Measurements from ENCODE around the gene DAB1.

The DAB1 gene

DNA sequence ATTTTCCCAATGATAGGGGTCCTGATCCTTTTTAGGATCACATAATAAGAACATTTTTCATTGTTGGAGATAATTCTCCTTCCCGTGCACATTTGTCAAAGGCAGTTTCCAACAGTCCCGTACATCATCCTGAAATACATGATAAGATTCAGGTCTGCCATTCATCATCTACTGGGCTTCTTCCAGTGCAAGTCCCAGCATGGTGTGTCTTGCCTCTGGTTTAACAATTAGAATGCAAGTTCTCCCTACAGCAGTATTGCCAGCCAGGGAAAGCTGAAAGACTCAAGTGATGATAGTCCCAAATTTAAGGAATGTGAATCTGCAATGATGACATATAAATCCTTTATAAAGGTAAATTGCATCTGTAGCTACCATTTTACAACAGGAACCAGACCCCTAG, 146.2 kb downstream of the DAB1 start:
- DNase-seq (ENCODE audit: extremely low spot score): no peak
- ChIA-PET POLR2A (no interaction called here), CTCF (interaction anchor here (1.1 kb wide), 1 partner anchor 41 kb away, joined by 3 read pairs; no protein-coding TSS in a partner anchor)
- no peak for TF ChIP-seq L3MBTL2 (conservative IDR thresholded peaks at IDR 0.05)
- TF ChIP-seq TARDBP (IDR thresholded peaks at IDR 0.05): no peak
- TF ChIP-seq HDGF (IDR thresholded peaks at IDR 0.05; ENCODE audit: borderline replicate concordance): no peak
- TF ChIP-seq ARNT (IDR thresholded peaks at IDR 0.05): no peak
- TF ChIP-seq, protein P1, sequence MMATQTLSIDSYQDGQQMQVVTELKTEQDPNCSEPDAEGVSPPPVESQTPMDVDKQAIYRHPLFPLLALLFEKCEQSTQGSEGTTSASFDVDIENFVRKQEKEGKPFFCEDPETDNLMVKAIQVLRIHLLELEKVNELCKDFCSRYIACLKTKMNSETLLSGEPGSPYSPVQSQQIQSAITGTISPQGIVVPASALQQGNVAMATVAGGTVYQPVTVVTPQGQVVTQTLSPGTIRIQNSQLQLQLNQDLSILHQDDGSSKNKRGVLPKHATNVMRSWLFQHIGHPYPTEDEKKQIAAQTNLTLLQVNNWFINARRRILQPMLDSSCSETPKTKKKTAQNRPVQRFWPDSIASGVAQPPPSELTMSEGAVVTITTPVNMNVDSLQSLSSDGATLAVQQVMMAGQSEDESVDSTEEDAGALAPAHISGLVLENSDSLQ (IDR thresholded peaks at IDR 0.05): no peak
- TF ChIP-seq LEF1 (IDR thresholded peaks at IDR 0.05; ENCODE audit: borderline replicate concordance): no peak
- TF ChIP-seq CTBP1 (IDR thresholded peaks at IDR 0.05; ENCODE audit: borderline replicate concordance): no peak
- no peak for TF ChIP-seq FOXA1 (IDR thresholded peaks at IDR 0.05)
- no peak for TF ChIP-seq BHLHE40 (IDR thresholded peaks at IDR 0.05; ENCODE audit: borderline replicate concordance)
- TF ChIP-seq FOXK2 (IDR thresholded peaks at IDR 0.05): no peak
- no peak for TF ChIP-seq SP1 (IDR thresholded peaks at IDR 0.05)

DNA sequence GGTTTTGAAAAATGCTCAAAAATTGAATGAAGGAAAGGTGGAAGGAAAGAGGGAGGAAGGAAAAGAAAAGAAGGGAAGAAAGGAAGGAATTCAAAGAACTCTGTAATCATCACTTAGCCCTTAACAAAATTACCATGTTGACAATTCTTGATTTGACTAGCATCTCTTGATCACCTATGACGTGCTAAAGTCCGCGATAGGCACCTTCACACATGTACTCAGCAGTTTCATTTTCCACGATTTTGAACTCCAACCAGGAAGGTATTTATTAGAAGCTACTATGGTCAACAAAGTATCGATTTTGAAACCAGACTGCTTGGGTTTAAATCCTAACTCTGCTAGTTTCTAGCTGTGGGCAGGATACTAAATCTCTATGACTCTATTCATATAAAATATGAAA, 146.9 kb downstream of the DAB1 start:
- DNase-seq (ENCODE audit: extremely low spot score): no peak
- POLR2A ChIA-PET: no interaction called here
- no peak for TF ChIP-seq FOXA1 (IDR thresholded peaks at IDR 0.05)
- no peak for TF ChIP-seq SUZ12 (IDR thresholded peaks at IDR 0.05)
- TF ChIP-seq FOXM1 (IDR thresholded peaks at IDR 0.05; ENCODE audit: borderline replicate concordance): no peak
- TF ChIP-seq CTBP1 (IDR thresholded peaks at IDR 0.05; ENCODE audit: borderline replicate concordance): no peak
- no peak for TF ChIP-seq BHLHE40 (IDR thresholded peaks at IDR 0.05; ENCODE audit: borderline replicate concordance)
- no peak for TF ChIP-seq SP1 (IDR thresholded peaks at IDR 0.05)
- TF ChIP-seq FOXK2 (IDR thresholded peaks at IDR 0.05): no peak
- TF ChIP-seq HDGF (IDR thresholded peaks at IDR 0.05; ENCODE audit: borderline replicate concordance): no peak
- TF ChIP-seq TARDBP (IDR thresholded peaks at IDR 0.05): no peak
- no peak for TF ChIP-seq LEF1 (IDR thresholded peaks at IDR 0.05; ENCODE audit: borderline replicate concordance)
- TF ChIP-seq, protein P1 (IDR thresholded peaks at IDR 0.05): no peak
- no peak for TF ChIP-seq ELF4 (IDR thresholded peaks at IDR 0.05)
- no peak for TF ChIP-seq ARNT (IDR thresholded peaks at IDR 0.05)
- no peak for TF ChIP-seq ZNF384 (IDR thresholded peaks at IDR 0.05)
- CTCF ChIA-PET: no interaction called here

DNA sequence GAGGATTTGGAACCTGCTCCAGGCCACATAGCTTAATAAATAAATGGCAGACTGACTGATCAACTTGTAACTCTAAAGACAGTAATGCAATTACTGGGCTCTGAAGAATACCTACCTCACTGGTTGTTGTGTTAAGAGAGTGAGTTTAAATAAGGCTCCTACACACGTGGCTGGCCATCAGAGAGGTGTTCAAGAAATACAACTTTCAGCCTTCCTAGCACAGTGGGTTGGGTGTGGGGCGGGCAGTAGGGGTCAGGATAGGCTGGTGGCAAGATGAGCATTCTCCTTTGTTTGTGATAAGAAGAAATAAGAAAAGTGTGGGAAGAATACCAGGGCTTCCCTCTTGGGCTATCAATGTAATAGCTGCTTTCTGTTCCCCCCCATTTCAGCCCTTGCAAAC, 151.3 kb downstream of the DAB1 start:
- CTCF ChIA-PET: no interaction called here
- no peak for DNase-seq (ENCODE audit: extremely low spot score)
- TF ChIP-seq FOXA1 (IDR thresholded peaks at IDR 0.05): no peak
- POLR2A ChIA-PET: no interaction called here

DNA sequence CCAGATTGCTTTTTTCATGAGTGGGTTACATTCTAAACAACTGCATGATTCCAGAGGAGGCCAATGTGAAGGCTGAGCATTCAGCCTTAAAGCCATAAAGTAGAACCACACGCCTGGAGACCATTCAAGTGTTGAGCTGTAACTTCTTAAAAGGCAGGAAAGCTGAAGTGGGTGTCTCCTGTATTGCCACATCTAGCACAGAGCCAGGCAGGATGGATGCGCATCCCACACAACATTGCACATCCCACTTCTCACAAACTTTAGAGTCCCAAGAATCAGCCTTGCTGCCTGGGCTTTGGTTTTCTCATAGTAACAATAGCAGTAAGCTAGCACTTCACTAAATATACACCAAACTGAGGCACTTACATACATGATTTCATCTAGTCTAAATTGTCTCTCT, 151.7 kb downstream of the DAB1 start:
- DNase-seq (ENCODE audit: extremely low spot score): no peak
- ChIA-PET CTCF (no interaction called here), POLR2A (no interaction called here)
- no peak for TF ChIP-seq ELF4 (IDR thresholded peaks at IDR 0.05)
- TF ChIP-seq FOXK2 (IDR thresholded peaks at IDR 0.05): no peak
- TF ChIP-seq TARDBP (IDR thresholded peaks at IDR 0.05): no peak
- TF ChIP-seq BHLHE40 (IDR thresholded peaks at IDR 0.05; ENCODE audit: borderline replicate concordance): no peak
- TF ChIP-seq, protein P1 (IDR thresholded peaks at IDR 0.05): no peak
- no peak for TF ChIP-seq HDGF (IDR thresholded peaks at IDR 0.05; ENCODE audit: borderline replicate concordance)
- no peak for TF ChIP-seq SUZ12 (IDR thresholded peaks at IDR 0.05)
- TF ChIP-seq NFRKB (IDR thresholded peaks at IDR 0.05): no peak
- TF ChIP-seq FOXM1 (IDR thresholded peaks at IDR 0.05; ENCODE audit: borderline replicate concordance): no peak

DNA sequence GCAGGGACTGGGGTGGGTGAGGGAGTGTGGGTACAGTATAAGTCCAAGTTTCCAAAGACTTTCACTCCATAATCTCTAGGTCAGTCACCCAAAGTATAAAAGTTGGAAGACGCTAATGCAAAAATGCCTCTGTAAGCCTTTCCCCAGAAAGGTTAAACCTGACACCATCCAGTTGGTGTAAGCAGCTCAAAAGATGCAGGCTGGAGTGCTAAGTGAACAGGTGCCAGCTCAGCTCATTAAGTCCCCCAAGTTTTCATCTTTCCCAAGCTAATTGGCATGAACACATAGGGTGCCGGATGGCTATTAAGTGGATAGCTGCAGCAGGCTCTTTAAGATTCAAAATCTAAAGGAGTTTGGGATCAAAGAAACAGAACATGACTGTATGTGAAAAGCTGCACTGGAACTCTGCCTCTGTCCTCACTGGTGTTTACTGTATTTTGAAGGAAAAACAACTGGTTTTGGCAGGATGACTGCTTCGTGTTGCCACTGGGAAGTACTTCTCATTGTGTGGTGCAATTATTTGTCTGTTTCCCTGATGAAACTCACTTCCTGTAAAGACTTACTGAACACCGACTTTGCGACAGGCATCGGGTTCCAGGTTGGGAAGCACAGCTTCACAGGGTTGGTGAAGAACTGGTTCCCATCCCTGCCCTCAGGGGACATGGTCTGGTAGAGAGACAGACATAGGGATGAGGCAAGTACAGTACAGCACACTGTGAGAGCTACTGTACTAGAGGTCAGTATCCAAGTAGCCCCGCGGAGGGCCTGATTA, 152.7 kb downstream of the DAB1 start:
- POLR2A ChIA-PET: no interaction called here
- TF ChIP-seq ZNF384 (IDR thresholded peaks at IDR 0.05) (no peak), TARDBP (IDR thresholded peaks at IDR 0.05) (no peak), CTBP1 (IDR thresholded peaks at IDR 0.05; ENCODE audit: borderline replicate concordance) (no peak), FOXK2 (IDR thresholded peaks at IDR 0.05) (no peak), BHLHE40 (IDR thresholded peaks at IDR 0.05; ENCODE audit: borderline replicate concordance) (no peak), LEF1 (IDR thresholded peaks at IDR 0.05; ENCODE audit: borderline replicate concordance) (no peak), NFRKB (IDR thresholded peaks at IDR 0.05) (no peak), SP1 (IDR thresholded peaks at IDR 0.05) (no peak), ELF4 (IDR thresholded peaks at IDR 0.05) (no peak), ARNT (IDR thresholded peaks at IDR 0.05) (no peak), SUZ12 (IDR thresholded peaks at IDR 0.05) (no peak), FOXA1 (IDR thresholded peaks at IDR 0.05) (no peak), HDGF (IDR thresholded peaks at IDR 0.05; ENCODE audit: borderline replicate concordance) (no peak), L3MBTL2 (conservative IDR thresholded peaks at IDR 0.05) (no peak), FOXM1 (IDR thresholded peaks at IDR 0.05; ENCODE audit: borderline replicate concordance) (no peak)
- TF ChIP-seq, protein P1 (IDR thresholded peaks at IDR 0.05): no peak
- CTCF ChIA-PET: no interaction called here
- no peak for DNase-seq (ENCODE audit: extremely low spot score)
